ENCODE results near the gene IER5L.

DNA sequence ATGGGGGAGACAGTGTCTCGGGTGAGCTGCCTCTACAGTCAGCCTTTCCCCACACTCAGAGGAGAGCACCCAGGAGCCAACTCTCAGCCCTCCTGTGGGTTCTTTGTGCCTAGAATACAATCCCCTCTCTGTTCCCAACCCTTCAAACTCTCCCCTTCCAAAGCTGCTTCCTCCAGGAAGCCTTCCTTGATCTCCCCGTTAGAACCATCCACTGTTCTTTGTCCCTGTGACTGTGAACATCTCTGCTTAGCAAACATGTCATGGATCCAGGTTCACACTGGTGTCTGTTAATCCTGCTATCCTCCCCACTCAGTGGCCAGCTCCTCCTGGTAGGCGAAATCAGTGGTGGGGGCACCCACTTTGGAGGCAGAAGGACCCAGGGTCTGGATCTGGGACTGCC lies 16.2 kb upstream of the IER5L start:
- TF ChIP-seq POLR2AphosphoS5 (IDR thresholded peaks at IDR 0.05; ENCODE audit: borderline replicate concordance, low read depth, low read length): no peak
- TF ChIP-seq EZH2 (IDR thresholded peaks at IDR 0.05): no peak

Data from SK-N-MC (cell line).